NK-92 (cell line): ENCODE results near the gene CRACR2A.

ENCODE experiments used
- DNase-seq: peaks from one replicate; lab custom pipeline; 2025; ENCODE audit not compliant: unreplicated experiment; lab: John Stamatoyannopoulos, UW

Gene CRACR2A

GRCh38 chr12:3602488-3602887 is 150.4 kb downstream of the CRACR2A start:
- no peak for DNase-seq

GRCh38 chr12:3601461-3602150 is 151.3 kb downstream of the CRACR2A start:
- no peak for DNase-seq

- DNase-seq, result no peak
Observed at GRCh38 chr12:3600951-3601350, 152.0 kb downstream of the CRACR2A start.

- no peak for DNase-seq
Observed at GRCh38 chr12:3600039-3600720, 152.7 kb downstream of the CRACR2A start.

GRCh38 chr12:3598896-3599860 is 153.7 kb downstream of the CRACR2A start:
- DNase-seq, result no peak

- no peak for DNase-seq
Observed at GRCh38 chr12:3597526-3598210, 155.2 kb downstream of the CRACR2A start.

- DNase-seq, result no peak
Observed at GRCh38 chr12:3596703-3597415, 156.1 kb downstream of the CRACR2A start.

- no peak for DNase-seq
Observed at GRCh38 chr12:3595721-3596120, 157.2 kb downstream of the CRACR2A start.

- DNase-seq, result no peak
Observed at GRCh38 chr12:3594966-3595365, 157.9 kb downstream of the CRACR2A start.

GRCh38 chr12:3593906-3594483 is 158.9 kb downstream of the CRACR2A start:
- DNase-seq, result no peak

GRCh38 chr12:3592856-3593625 is 159.9 kb downstream of the CRACR2A start:
- DNase-seq, result no peak

GRCh38 chr12:3589745-3590144 is 163.2 kb downstream of the CRACR2A start:
- no peak for DNase-seq

GRCh38 chr12:3587402-3588013 is 165.4 kb downstream of the CRACR2A start:
- no peak for DNase-seq

GRCh38 chr12:3583656-3584334 is 169.1 kb downstream of the CRACR2A start:
- no peak for DNase-seq

GRCh38 chr12:3580094-3580749 is 172.7 kb downstream of the CRACR2A start:
- DNase-seq, result no peak

GRCh38 chr12:3579446-3580093 is 173.3 kb downstream of the CRACR2A start:
- DNase-seq, result no peak

- DNase-seq, result no peak
Observed at GRCh38 chr12:3578557-3578956, 174.4 kb downstream of the CRACR2A start.
